HG03135 (cell line): Measurements from ENCODE around the gene TMEM209.
A peak's percentile ranks its signal among the peaks of the same experiment; 100 is the strongest.
"Not testable (repeated sequence)": the region's sequence is repeated elsewhere in the genome, so short reads cannot be mapped to it uniquely, and the experiment has no call there.

Experiments used
- ATAC-seq: cut with Tn5 transposase; IDR thresholded peaks from one replicate; pipeline ENCODE4 v1.9.1; 2021; ENCODE audit warnings: mild to moderate bottlenecking, moderate library complexity; ENCODE audit not compliant: unreplicated experiment

TMEM209 gene

GRCh38 chr7:130174237-130174959, 30.8 kb downstream of the TMEM209 start:
- ATAC-seq: no peak

- no peak for ATAC-seq
Observed at GRCh38 chr7:130162196-130162595, 43.0 kb downstream of the TMEM209 start.

- no peak for ATAC-seq
Observed at GRCh38 chr7:130160455-130160854, 44.8 kb downstream of the TMEM209 start.

GRCh38 chr7:130160023-130160422, 45.2 kb downstream of the TMEM209 start:
- no peak for ATAC-seq

GRCh38 chr7:130157700-130158099, 47.5 kb downstream of the TMEM209 start:
- no peak for ATAC-seq

GRCh38 chr7:130156140-130156539, 49.1 kb downstream of the TMEM209 start:
- ATAC-seq: no peak

- no peak for ATAC-seq
Observed at GRCh38 chr7:130154501-130155317, 50.5 kb downstream of the TMEM209 start.

GRCh38 chr7:130154131-130154500, 51.1 kb downstream of the TMEM209 start:
- no peak for ATAC-seq

- ATAC-seq: no peak
Observed at GRCh38 chr7:130153211-130153908, 51.8 kb downstream of the TMEM209 start.

- no peak for ATAC-seq
Observed at GRCh38 chr7:130152493-130153210, 52.6 kb downstream of the TMEM209 start.

GRCh38 chr7:130151591-130152492, 53.4 kb downstream of the TMEM209 start:
- ATAC-seq: no peak

GRCh38 chr7:130150587-130150986, 54.6 kb downstream of the TMEM209 start:
- ATAC-seq: no peak

- peak; percentile 44 for ATAC-seq
Observed at GRCh38 chr7:130149281-130150139, 55.7 kb downstream of the TMEM209 start.

GRCh38 chr7:130148561-130148960, 56.6 kb downstream of the TMEM209 start:
- ATAC-seq: no peak

GRCh38 chr7:130147710-130148325, 57.4 kb downstream of the TMEM209 start:
- ATAC-seq: no peak

- ATAC-seq: no peak
Observed at GRCh38 chr7:130146693-130147405, 58.4 kb downstream of the TMEM209 start.

- ATAC-seq: not testable (repeated sequence)
Observed at GRCh38 chr7:130146142-130146541, 59.1 kb downstream of the TMEM209 start.
